ENCODE data around the gene PRND. TPM values are rescaled to one million over a fixed set of nuclear protein-coding genes. Genes with fewer than 3 reads are reported as not detected.

The PRND gene, protein sequence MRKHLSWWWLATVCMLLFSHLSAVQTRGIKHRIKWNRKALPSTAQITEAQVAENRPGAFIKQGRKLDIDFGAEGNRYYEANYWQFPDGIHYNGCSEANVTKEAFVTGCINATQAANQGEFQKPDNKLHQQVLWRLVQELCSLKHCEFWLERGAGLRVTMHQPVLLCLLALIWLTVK
- 100 to 1,000 TPM in 1 of 12 donors, 10 to 100 TPM in 11; 31.3 to 142 (median 43.7) TPM for polyA plus RNA-seq (ENCODE audit: insufficient read length in 12 of 12)
- long read RNA-seq, donor 1, partial matches to known transcripts = 0 of 4 reads
- long read RNA-seq, donor 1, other reads (novel, unspliced or antisense) = 0 of 4 reads
- long read RNA-seq, donor 2, transcript PRND-201 (2 exons, 3,980 nt) = major isoform, 29 of 29 reads
- long read RNA-seq, donor 2, partial matches to known transcripts = 0 of 29 reads
- long read RNA-seq, donor 2, other reads (novel, unspliced or antisense) = 0 of 29 reads
- long read RNA-seq, donor 3, transcript PRND-201 (2 exons, 3,980 nt) = major isoform, 10 of 10 reads
- long read RNA-seq, donor 3, partial matches to known transcripts = 0 of 10 reads
- long read RNA-seq, donor 3, other reads (novel, unspliced or antisense) = 0 of 10 reads
- long read RNA-seq, donor 4, transcript PRND-201 (2 exons, 3,980 nt) = major isoform, 19 of 42 reads
- long read RNA-seq, donor 4, partial matches to known transcripts = 23 of 42 reads
- long read RNA-seq, donor 4, other reads (novel, unspliced or antisense) = 0 of 42 reads
- long read RNA-seq, donor 5, transcript PRND-201 (2 exons, 3,980 nt) = major isoform, 33 of 33 reads
- long read RNA-seq, donor 5, partial matches to known transcripts = 0 of 33 reads
- long read RNA-seq, donor 5, other reads (novel, unspliced or antisense) = 0 of 33 reads
- long read RNA-seq, donor 6, transcript PRND-201 (2 exons, 3,980 nt) = major isoform, 13 of 13 reads
- long read RNA-seq, donor 6, partial matches to known transcripts = 0 of 13 reads
- long read RNA-seq, donor 6, other reads (novel, unspliced or antisense) = 0 of 13 reads
- long read RNA-seq, donor 7, transcript PRND-201 (2 exons, 3,980 nt) = major isoform, 15 of 15 reads
- long read RNA-seq, donor 7, partial matches to known transcripts = 0 of 15 reads
- long read RNA-seq, donor 7, other reads (novel, unspliced or antisense) = 0 of 15 reads
- long read RNA-seq, donor 8, transcript PRND-201 (2 exons, 3,980 nt) = major isoform, 27 of 27 reads
- long read RNA-seq, donor 8, partial matches to known transcripts = 0 of 27 reads
- long read RNA-seq, donor 8, other reads (novel, unspliced or antisense) = 0 of 27 reads
- long read RNA-seq, donor 9, transcript PRND-201 (2 exons, 3,980 nt) = major isoform, 13 of 13 reads
- long read RNA-seq, donor 9, partial matches to known transcripts = 0 of 13 reads
- long read RNA-seq, donor 9, other reads (novel, unspliced or antisense) = 0 of 13 reads
- long read RNA-seq, donor 10, transcript PRND-201 (2 exons, 3,980 nt) = major isoform, 24 of 24 reads
- long read RNA-seq, donor 10, partial matches to known transcripts = 0 of 24 reads
- long read RNA-seq, donor 10, other reads (novel, unspliced or antisense) = 0 of 24 reads
- long read RNA-seq, donor 11, transcript PRND-201 (2 exons, 3,980 nt) = major isoform, 26 of 60 reads
- long read RNA-seq, donor 11, partial matches to known transcripts = 34 of 60 reads
- long read RNA-seq, donor 11, other reads (novel, unspliced or antisense) = 0 of 60 reads

- DNase-seq = no peak
Measured at GRCh38 chr20:4721719-4722118, at the start of gene PRND. PRND (plus strand) TSS chr20:4721909; CDS start chr20:4724552, 2,643 bp downstream.

DNA sequence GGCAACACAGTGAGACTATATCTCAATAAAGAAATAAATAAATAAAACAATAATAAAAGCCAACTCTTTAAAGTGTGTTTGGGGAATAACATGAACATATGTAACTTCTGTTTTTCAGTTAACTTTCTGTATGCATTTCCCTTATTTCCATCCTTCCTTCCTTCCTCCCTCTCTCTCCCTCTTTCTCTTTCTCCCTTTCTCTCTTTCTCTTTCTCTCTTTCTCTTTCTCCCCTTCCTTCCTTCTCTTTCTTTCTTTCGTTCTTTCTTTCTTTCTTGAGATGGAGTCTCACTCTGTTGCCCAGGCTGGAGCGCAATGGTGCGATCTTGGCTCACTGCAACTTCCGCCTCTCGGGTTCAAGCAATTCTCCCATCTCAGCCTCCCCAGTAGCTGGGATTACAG lies 48.8 kb upstream of the PRND start:
- no peak for DNase-seq

GRCh38 chr20:4673371-4674001 lies 48.2 kb upstream of the PRND start:
- no peak for DNase-seq

DNA sequence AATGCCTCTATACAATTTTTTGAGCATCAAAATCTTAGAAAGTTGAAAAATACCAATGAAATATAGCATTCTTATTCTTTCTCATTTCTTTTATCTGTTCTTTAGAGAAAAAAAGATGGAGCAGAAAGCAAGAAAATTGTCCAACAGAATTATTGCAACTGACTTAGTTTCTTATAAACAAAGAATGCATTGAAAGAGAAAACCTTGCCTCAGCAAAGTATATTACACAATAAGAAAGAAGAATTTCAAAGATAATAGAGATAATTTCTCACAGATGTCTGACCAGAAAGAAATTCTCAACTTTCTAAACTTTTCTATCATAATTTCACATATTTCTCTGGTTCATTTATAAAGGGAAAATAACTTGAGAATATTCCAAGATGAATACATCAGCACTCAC lies 47.0 kb upstream of the PRND start:
- no peak for DNase-seq

DNA sequence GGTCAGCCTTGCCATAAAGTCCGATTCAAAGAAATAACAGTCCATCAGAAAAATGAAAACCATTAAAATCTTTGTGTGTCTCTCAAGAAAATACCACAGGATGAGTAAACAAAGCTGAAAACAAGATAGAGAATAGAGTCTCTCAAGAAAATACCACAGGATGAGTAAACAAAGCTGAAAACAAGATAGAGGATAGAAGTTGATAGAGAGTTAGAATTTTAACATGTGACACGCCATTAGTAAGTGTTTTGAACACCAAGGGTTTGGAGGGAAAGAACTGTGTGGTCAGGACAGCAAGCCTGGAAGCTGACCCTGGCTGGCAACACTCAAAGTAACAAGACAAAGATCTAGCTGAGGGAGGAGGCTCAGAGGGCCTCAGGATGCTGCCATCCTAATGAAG lies 43.9 kb upstream of the PRND start:
- DNase-seq = no peak

DNA sequence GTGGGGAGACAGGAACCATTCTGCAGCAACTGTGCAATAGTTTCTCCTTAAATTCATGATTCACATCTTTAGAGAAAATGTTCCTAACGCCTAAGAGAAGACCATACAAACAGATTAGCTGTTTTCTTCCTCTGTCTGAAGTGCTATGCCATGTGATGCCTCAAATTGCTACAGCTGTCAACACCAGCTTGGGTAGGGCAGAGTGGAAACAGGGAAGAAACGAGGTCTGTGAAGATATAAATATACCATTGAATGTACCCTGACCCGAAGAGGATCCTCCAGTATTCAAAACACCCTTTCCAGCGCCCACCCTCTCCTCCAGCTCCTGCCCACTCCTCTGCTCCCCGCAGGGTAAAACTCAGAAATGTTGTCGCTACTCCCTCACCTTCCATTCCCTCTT lies 40.3 kb upstream of the PRND start:
- DNase-seq = no peak

DNA sequence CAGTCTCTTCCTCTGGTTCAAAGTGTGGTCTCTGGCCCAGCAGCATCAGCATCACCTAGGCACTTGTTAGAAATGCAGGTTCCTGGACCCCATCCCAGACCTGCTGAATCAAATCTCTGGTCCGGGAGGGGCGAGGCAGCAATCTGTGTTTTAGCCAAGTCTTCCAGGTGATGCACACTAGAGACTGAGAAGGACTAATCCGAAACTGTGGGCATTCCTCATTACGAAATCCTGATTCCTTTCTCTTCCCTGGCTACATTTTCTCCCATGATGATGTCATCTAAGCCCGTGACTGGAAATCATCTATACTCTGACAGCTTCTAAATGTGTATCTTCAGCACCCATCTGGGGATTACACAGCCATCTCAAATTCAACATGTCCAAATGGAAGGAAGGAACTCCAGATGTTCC lies 39.7 kb upstream of the PRND start:
- DNase-seq = no peak

- DNase-seq = no peak
Measured at GRCh38 chr20:4682682-4683081, 39.0 kb upstream of the PRND start.

- no peak for DNase-seq
Measured at GRCh38 chr20:4683261-4683660, 38.4 kb upstream of the PRND start.

DNA sequence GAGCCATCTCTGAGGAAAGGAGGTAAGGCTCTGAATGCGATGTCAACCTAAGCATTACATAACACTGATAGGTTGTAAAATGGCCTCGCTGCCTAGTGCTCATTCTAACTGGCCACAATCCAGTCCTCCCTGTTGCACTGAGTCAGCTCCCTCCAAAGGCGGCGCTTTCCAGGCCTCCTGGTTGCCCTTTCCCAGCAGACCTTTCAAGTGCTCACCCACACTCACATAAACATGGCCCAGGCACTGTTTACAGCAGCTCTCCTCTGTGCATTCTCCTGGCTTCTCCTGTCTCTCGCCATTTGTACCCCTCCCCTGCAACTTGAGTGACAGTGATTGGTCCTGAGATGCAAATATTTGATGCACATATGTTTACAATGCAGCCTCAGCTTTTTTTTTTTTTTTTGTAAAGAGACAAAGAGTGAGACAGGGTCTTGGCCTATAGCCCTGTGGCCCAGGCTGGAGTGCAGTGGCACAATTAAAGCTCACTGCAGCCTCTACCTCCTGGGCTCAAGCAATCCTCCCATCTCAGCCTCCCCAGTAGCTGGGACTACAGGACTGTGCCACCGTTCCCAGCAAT lies 36.8 kb upstream of the PRND start:
- DNase-seq = no peak

- DNase-seq = no peak
Measured at GRCh38 chr20:4685923-4686221, 35.8 kb upstream of the PRND start.

GRCh38 chr20:4688305-4688704 lies 33.4 kb upstream of the PRND start:
- DNase-seq = no peak

DNA sequence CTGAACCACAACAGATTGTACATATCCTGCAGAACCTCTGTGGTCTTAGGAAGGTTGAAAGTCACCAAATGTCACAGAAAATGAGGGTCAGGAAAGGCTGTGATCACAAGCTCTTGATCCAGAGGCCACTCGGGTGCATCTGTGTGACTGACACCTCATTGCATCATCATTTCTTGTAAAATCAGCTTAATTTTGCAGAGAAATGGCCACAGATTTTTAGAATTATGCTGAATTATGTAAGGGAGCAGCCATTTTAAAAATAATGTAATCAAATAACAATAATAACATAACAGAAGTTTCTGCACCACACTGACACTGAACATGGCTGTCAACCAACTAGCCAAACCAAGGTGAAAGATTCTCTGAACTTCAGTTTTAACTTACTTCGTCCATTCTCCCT lies 32.5 kb upstream of the PRND start:
- no peak for DNase-seq

DNA sequence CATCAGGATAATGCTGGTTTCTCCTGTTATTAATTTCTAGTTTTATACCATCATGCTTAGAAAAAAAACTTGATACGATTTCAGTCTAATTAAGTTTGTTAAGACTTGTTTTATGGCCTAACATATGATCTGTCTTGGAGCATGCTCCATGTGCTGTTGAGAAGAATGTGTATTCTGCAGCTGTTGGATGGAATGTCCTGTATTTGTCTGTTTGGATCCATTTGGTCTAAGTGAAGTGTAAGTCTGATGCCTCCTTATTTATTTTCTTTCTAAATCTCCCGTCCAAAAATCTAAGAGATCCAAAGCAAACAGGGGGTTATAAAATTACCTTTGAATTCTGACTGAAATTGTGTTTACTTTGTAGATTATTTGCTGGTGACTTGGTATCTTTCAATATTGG lies 30.0 kb upstream of the PRND start:
- no peak for DNase-seq

- no peak for DNase-seq
Measured at GRCh38 chr20:4694076-4694475, 27.6 kb upstream of the PRND start.

- no peak for DNase-seq
Measured at GRCh38 chr20:4697189-4697830, 24.4 kb upstream of the PRND start.

DNA sequence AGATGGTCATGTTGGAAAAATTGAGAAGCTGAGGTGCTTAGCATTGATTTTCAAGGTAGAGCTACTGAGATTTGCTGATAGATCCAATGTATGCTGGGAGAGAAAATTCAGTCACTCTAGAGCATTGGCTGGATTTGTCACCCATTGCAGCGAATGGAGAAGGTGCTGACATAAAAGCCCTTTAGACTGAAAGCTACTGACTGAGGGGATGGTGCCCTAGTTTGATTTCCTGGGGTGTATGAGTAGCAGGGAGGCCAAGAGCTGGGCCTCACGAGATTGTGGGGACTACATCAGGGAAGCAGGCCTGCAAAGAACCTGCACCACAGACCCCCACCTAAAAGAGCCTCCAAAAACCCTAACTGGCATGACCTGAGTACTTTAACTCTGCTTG lies 23.9 kb upstream of the PRND start:
- DNase-seq = no peak

GRCh38 chr20:4699216-4699615 lies 22.5 kb upstream of the PRND start:
- no peak for DNase-seq

DNA sequence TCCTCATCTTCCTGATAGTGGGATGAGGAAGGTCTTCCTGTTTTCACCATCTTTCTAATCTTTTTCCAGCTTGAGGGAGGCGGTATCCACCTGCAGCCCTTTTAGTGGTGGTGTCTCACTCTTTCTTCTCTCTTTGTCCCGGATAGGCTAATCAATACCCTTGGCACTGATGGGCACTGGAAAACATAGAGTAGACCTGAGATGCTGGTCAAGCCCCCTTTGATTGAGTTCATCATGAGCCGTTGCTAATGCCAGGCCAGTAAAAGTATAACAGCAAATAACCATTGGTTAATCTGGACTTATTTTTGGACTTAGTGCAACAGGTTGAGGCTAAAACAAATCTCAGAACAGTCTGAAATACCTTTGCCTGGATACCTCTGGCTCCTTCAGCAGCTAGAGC lies 21.8 kb upstream of the PRND start:
- DNase-seq = no peak

Data from muscle of arm (tissue), 14 donors.